GM21381 (cell line): Measurements from ENCODE around the gene RAB3D.
A peak's percentile ranks its signal among the peaks of the same experiment; 100 is the strongest.
"Not testable (repeated sequence)": the region's sequence is repeated elsewhere in the genome, so short reads cannot be mapped to it uniquely, and the experiment has no call there.

Experiments
- ATAC-seq: cut with Tn5 transposase; IDR thresholded peaks from one replicate; pipeline ENCODE4 v1.9.1; 2021; ENCODE audit warnings: mild to moderate bottlenecking, moderate library complexity; ENCODE audit not compliant: unreplicated experiment

Gene RAB3D, protein sequence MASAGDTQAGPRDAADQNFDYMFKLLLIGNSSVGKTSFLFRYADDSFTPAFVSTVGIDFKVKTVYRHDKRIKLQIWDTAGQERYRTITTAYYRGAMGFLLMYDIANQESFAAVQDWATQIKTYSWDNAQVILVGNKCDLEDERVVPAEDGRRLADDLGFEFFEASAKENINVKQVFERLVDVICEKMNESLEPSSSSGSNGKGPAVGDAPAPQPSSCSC

GRCh38 chr19:11339254-11340098 lies at the start of gene RAB3D:
RAB3D (minus strand) TSS chr19:11339657; CDS start chr19:11337399, 2,258 bp downstream.
- ATAC-seq: peak; percentile 72

- no peak for ATAC-seq
Measured at GRCh38 chr19:11387162-11388034, 47.9 kb upstream of the RAB3D start.

GRCh38 chr19:11384778-11385129 lies 45.3 kb upstream of the RAB3D start:
- ATAC-seq: no peak

GRCh38 chr19:11383706-11384048 lies 44.2 kb upstream of the RAB3D start:
- ATAC-seq: no peak

DNA sequence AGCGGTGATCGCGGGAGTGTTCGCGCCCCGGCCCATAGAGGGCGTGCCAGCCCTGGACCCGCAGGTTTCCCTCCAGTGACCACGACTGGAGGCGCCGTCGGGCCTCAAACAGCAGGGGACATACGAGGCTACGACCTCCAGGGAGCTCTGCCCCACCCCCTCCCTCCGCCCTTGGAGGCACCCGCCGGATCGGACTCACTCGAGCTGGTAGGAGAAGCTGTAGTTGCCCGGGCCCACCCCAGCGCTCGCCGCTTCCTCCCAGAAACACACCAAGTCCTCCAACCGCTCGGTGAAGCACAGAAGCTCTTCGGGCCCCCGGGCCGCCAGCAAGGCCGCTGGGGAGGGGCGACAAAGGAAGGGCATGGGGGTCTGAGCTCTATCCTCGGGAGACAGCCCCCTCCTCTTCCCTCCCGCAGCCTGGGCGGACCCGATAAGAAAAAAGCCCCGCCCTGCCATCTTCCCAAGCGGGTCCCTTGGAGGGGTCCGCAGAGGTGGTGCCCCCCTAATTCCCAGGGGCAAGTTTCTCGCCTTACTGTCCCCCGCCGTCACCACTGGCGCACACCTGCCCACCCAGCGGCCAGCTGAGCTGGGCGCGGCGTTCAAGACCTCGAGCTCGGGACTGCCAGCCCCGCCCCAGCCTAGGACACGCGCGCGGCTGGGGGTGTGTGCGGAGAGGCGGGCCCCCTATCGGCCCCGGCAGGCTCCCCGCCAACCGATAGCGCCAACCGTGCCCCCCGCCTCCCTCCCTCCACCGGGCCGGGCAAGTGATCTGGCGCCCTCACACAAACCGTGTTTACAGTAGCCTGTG lies 43.6 kb upstream of the RAB3D start:
- ATAC-seq: no peak

DNA sequence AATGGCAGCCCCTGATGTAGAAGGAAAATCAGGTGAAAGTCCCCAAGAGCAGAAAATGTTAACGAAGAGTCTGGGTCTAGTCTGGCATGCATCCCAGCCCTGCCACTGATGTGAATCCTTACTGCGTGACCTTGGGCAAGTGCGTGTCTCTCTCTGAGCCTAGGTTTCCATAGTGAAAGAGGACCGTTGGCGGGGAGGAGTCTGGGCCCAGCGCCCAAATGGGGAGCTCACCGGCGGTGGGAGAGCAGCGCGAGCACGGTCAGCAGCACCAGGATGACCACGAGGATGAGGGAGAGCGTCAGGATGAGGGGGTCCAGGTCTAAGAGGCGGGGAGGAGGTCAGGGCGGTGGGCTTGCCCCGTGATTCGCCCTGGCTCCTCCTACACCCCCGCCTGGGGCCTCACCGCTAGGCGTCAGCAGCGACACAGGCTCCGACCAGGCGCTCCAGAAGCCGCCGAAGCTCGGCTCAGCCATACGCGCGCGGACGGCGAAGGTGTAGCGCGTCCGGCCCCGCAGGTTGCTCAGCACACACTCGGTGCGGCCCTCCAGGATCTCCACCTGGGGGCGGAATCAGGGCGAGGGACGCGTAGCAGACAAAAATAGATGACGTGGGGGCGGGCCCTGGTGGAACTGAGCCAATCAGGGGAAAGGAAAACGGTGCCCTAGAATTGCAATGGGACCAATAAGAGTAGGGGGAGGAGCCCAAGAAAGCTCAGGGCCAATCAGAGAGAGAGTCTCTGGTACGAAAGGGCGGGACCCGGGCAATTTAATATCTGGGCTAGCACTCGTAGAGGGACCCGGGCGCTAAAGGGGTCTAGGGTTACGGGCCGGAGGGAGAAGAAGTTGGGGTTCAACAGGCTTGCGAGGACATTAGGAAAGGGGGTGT lies 41.4 kb upstream of the RAB3D start:
- ATAC-seq: peak; percentile 74

DNA sequence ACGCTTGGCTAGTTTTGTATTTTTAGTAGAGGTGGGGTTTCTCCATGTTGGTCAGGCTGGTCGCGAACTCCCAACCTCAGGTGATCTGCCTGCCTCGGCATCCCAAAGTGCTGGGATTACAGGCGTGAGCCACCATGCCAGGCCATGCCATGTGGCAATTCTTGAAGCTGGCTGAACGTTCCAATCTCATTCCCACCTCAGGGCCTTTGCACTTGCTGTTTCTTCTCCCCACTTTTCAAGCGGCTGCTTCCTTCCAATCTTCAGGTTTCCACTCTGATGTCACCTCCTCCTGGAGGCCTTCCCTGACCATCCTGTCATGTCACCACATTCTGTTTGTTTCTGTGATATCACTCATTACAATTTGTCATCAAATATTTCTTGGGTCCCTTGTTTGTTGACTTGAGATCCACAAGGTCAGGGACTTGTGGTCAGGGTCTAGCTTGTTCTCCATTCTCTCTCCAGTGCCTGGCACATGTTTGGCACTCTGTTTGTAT lies 40.4 kb upstream of the RAB3D start:
- ATAC-seq: no peak

- ATAC-seq: not testable (repeated sequence)
Measured at GRCh38 chr19:11379269-11379845, 39.9 kb upstream of the RAB3D start.

GRCh38 chr19:11378319-11379189 lies 39.1 kb upstream of the RAB3D start:
- no peak for ATAC-seq

DNA sequence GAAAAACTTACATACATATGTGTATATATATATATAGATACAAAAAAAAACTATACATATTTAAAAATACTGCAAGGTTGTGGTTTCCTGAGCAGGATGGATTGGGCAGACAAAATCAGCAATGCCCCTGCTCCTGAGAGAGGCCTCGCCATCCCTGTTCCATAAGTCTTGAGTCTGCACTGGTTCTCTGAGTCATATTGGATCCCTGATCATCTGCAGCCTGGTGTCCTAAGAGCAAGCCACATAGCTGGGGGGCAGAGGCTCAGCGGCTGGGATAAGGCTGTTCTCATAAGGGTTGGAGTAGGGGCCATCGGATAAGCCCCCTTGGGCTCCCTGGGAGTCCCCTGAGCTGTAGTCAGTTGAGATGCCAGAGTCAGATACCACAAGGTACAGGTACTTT lies 38.3 kb upstream of the RAB3D start:
- no peak for ATAC-seq

DNA sequence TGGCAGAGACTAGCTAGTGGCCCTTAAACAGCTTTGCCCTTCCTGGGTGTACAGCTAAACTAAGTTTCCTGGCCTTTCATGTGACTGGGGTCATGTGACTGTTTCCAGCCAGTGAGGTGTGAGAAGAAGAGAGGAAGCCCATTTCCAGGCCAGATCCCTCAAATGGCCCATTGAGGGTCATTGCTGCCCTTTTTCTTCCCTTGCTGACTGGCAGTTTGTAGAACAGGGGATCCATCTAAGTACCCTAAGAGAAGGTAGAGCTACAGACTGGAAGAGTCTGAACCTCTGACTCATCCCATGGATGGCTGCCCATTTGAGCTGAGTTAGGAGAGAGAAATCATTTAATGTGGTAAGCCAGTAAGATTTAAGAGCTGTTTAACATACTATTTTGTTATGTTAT lies 37.8 kb upstream of the RAB3D start:
- no peak for ATAC-seq

DNA sequence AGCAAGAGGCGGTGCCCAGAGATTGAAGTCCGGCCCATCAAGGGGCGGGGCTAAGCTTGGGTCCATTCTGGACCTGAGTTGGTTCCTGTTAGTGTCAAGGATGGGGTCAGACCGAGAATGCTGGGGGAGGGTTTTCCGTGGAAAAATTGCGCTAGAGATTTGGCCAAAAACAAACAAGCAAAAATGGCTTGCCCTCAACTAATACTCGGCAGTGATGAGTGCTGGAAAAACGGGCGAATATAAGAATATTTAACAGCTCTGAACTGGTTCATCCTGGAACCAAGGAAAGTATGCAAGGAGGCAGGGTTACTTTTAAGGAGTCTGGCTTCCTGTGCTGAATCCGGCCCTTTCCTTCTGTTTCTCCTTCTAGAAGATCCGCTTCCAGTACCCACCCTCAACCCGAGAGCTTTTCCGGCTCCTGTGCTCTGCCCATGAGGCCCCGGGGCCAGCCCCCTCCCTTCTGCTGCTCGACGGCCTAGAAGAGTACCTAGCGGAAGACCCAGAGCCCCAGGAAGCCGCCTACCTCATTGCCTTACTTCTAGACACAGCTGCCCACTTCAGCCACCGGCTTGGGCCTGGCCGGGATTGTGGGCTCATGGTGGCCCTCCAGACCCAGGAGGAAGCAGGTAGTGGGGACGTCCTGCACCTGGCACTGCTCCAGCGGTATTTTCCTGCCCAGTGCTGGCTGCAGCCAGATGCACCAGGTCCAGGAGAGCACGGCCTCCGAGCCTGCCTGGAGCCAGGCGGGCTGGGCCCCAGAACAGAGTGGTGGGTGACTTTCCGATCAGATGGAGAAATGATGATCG lies 35.9 kb upstream of the RAB3D start:
- ATAC-seq: no peak

DNA sequence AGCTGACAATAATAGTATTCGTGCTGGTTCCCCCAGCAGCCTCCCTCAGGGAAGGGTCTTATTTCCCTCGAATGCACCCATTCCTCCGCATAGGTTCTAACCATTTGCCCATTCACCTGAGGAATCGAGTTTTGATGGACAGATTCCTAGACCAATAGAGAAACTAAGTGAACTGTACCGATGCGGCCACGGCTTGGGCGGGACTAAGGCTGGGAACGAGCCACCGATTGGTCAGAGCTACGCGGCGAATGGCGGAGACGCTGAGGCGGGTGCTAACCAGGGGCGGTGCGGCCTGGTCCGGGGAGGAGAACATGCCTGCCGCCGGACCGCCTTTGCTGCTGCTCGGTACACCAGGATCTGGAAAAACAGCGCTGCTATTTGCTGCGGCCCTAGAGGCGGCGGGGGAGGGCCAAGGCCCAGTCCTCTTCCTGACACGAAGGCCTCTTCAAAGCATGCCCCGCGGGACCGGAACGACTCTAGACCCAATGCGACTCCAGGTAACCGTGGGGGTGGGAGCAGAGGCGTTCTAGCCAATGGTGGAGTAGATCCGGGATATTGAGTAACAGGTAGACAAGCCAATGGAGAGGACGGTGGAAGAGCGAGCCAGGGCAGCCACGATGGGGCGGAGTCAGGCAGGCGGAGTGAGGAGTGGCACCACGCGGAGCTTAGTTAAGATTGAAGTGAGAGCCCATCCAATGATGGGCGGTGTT lies 35.1 kb upstream of the RAB3D start, which contains the start of gene SWSAP1:
Gene SWSAP1, plus strand, starts transcription at position 234 of the 710 bp plus-strand sequence. Its CDS starts 15 bp downstream, at position 249.
- peak; percentile 88 for ATAC-seq

- ATAC-seq: no peak
Measured at GRCh38 chr19:11373885-11374432, 34.5 kb upstream of the RAB3D start.

GRCh38 chr19:11373166-11373884 lies 33.9 kb upstream of the RAB3D start:
- no peak for ATAC-seq

GRCh38 chr19:11370744-11371143 lies 31.3 kb upstream of the RAB3D start:
- no peak for ATAC-seq
